T47D (cell line): ENCODE measurements around the gene SLC29A4.
A peak's percentile ranks its signal among the peaks of the same experiment; 100 is the strongest.

ENCODE experiments used
- DNase-seq, 2 experiments: peaks; one replicate each; pipeline versions ENCODE4 v3.0.0 to v3.0.0-alpha.2; 2011 to 2012; ENCODE audit warnings: low read depth in 1 of 2, low spot score in 1 of 2
- JUND ChIP-seq: IDR thresholded peaks from 2 replicates; pipeline ENCODE4 v1.6.1; 2012; ENCODE audit warnings: low read depth
- in situ Hi-C: cut with HindIII; loops from 2 replicates; pipeline ENCODE4 v1.10.0; 2016; ENCODE audit warnings: low sequenced_read_pairs, low pct_unique_long_range_greater_than_20kb

Gene SLC29A4

GRCh38 chr7:5349437-5350173 lies 66.9 kb downstream of the SLC29A4 start:
- DNase-seq, result no peak
- no peak for TF ChIP-seq JUND
- in situ Hi-C loops, result no loop called here

DNA sequence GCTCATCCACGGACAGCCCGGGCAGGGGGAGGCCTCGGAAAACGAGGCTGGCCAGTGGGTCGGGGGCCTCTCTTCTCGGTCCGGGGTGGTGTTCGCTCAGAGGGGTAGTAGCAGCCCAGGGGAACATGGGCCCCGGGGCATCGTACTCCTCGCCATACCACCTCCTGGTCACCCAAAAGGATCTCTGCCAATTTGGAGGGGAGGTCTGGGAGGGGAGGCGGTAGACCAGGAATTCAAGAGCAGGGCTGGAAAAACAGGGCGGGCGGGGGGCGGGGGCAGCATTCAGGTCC lies 67.4 kb downstream of the SLC29A4 start:
- no peak for TF ChIP-seq JUND
- in situ Hi-C loops, result no loop called here
- no peak for DNase-seq

GRCh38 chr7:5350600-5351385 lies 68.0 kb downstream of the SLC29A4 start:
- no peak for TF ChIP-seq JUND
- DNase-seq, result no peak
- in situ Hi-C loops, result no loop called here

GRCh38 chr7:5351507-5352265 lies 68.9 kb downstream of the SLC29A4 start:
- in situ Hi-C loops, result no loop called here
- no peak for TF ChIP-seq JUND
- DNase-seq, result no peak

DNA sequence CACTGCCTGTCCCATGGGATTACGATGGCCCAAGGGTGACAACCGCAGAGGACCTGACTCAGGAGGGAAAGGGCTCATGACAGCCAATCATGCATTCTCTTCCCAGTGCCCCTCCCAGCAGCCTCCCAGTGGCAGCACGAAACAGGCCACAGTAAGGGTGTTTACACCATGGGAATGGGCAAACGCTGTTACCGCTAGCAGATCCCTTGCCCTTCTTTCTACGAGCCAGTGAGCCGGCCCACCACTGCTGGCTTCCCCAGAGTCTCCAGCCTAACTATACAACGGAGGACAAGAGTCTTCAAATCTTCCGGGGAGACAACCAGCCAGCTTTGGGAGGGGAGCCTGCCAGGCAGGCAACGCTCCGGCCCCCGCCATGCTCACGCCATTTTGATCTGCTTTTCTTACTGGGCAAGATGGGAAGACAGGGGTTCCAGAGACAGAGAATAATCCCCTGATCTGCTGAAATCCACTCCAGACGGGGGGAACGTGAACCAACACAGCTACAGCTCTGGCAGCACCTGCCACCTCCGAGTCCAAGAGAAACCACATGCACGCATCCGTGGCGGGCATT lies 69.8 kb downstream of the SLC29A4 start:
- in situ Hi-C loops, result no loop called here
- no peak for DNase-seq
- no peak for TF ChIP-seq JUND

DNA sequence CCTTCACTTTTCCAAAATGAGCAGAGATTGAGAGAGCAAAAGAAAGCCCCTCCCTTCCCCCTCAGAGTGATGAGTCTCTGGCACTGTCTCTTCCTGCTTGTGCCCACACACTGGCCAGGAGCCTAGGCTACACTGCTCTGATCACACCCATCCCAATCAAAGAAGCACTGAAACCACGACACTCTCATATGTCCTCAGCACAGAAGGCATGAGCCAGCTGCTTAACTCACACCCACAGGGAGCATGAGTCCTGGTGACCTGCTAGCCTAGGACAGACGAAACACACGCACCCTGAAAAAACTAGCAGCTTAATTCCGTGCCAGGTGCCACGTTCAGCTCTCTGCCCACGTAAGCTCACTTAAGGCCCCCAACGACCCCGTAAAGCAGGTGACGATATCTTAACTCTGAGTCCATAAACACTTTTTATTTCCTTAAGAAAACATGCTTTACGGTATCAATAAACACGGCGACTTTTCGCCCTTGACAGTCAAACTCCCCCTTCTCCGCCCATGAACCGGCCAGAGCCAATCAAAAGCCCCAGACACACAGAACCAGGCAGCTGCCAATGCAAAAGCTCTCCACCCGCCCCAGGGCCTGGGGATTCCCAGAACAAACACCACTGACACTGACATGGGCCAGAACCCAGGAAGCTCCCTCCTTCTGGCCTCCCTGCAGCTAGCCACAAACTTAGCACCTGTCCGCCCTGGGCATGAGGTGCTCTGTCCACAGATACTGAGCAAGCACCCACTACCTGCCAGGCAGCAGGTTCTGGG lies 71.9 kb downstream of the SLC29A4 start:
- in situ Hi-C loops, result no loop called here
- TF ChIP-seq JUND, result no peak
- DNase-seq, result peak; percentile 73 to 89
